ENCODE data around the gene RAX2.

Gene RAX2

GRCh38 chr19:3719868-3720267 is 52.2 kb downstream of the RAX2 start:
- peaks cover 12% of the 10 kb centered on the region for H3K27me3 ChIP-seq (ENCODE audit: insufficient read depth, low read depth)
- H3K9ac ChIP-seq: no peak overlapping the region
- H3K79me2 ChIP-seq (ENCODE audit: insufficient read depth, low read depth): no peaks in the 10 kb centered on the region
- no peak for TF ChIP-seq CTCF (conservative IDR thresholded peaks at IDR 0.05; ENCODE audit: low read depth, low read length)
- no peaks in the 10 kb centered on the region for H4K20me1 ChIP-seq (ENCODE audit: insufficient read depth)
- no peak overlapping the region for H3K4me3 ChIP-seq (IDR thresholded peaks at IDR 0.05; ENCODE audit: insufficient read depth, low read depth, low read length)
- peaks cover 12% of the 10 kb centered on the region for H3K4me1 ChIP-seq (ENCODE audit: low read depth, poor library complexity, severe bottlenecking)
- no peak overlapping the region for H3K27ac ChIP-seq
- no peak overlapping the region for H3K4me2 ChIP-seq
- H2AFZ ChIP-seq (ENCODE audit: low read depth): no peak overlapping the region
- no peaks in the 10 kb centered on the region for H3K36me3 ChIP-seq (ENCODE audit: insufficient read depth)
